ENCODE results near the gene FOXI3. TPM values are rescaled to one million over a fixed set of nuclear protein-coding genes. Genes with fewer than 3 reads are reported as not detected.
"Not testable (repeated sequence)": the region's sequence is repeated elsewhere in the genome, so short reads cannot be mapped to it uniquely, and the experiment has no call there.

Gene FOXI3
- total RNA-seq, 1 donor from 2014 or later = not detected

- no peak for DNase-seq (ENCODE audit: low read depth, low spot score)
Measured at GRCh38 chr2:88442061-88442460, 10.4 kb downstream of the FOXI3 start.

- no peak for DNase-seq (ENCODE audit: low read depth, low spot score)
Measured at GRCh38 chr2:88437010-88437409, 15.5 kb downstream of the FOXI3 start.

GRCh38 chr2:88429929-88430328 lies 22.6 kb downstream of the FOXI3 start:
- DNase-seq (ENCODE audit: low read depth, low spot score) = no peak

- DNase-seq (ENCODE audit: low read depth, low spot score) = no peak
Measured at GRCh38 chr2:88423733-88424132, 28.8 kb downstream of the FOXI3 start.

- not testable (repeated sequence) for DNase-seq (ENCODE audit: low read depth, low spot score)
Measured at GRCh38 chr2:88419051-88419450, 33.4 kb downstream of the FOXI3 start.

- no peak for DNase-seq (ENCODE audit: low read depth, low spot score)
Measured at GRCh38 chr2:88416016-88416663, 36.4 kb downstream of the FOXI3 start.

- not testable (repeated sequence) for DNase-seq (ENCODE audit: low read depth, low spot score)
Measured at GRCh38 chr2:88408870-88409269, 43.6 kb downstream of the FOXI3 start.

GRCh38 chr2:88400037-88400767 lies 52.3 kb downstream of the FOXI3 start:
- no peak for DNase-seq (ENCODE audit: low read depth, low spot score)

GRCh38 chr2:88398180-88398579 lies 54.3 kb downstream of the FOXI3 start:
- DNase-seq (ENCODE audit: low read depth, low spot score) = no peak

Other genes starting within 250 kb of the FOXI3 start
- gene EIF2AK3, start 174.8 kb upstream of the FOXI3 start, total RNA-seq = 20.8 and 26.1 TPM in 2 replicates
- gene RPIA, start 239.0 kb upstream of the FOXI3 start, total RNA-seq = 20.7 and 21.7 TPM in 2 replicates